ENCODE results near the gene CTDSPL. TPM values are rescaled to one million over a fixed set of nuclear protein-coding genes. Genes with fewer than 3 reads are reported as not detected.

The CTDSPL gene
- total RNA-seq, 1 experiment from 2014 or later: 34.4 TPM

DNA sequence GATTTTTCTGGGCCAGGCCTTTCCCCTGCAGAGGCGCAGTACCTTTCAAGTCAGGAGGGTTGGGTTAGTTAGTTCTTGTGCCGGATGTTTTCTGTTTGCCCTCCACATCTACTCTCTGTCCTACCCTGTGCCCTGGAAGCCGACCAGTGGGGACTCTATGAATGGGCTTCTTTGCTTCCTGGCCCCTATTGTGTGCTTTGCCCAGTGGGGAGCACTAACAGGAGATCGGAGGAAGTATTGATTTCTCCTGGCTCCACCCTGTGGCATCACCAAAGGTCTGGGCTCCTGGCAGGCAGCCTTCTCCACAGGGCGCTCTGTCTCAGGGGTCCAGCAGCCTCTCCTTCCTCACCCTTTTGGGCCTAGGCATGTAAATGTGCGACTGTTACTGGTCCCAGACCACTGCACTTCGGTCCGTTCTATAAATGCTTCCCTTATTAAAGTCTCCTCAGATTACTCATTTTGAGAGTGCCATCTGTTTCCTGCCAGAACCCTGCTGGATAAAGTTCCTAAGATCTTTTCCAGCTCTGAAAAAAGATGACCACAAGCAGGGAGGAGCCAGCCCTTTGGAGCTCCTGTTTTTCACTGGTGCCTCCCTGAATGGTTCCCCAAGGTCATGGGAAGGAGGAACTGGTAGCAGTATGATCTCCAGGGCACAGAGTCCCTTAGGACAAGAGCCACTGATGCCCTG lies 44.5 kb downstream of the CTDSPL start:
- Histone ChIP-seq H3K79me2 (ENCODE audit: insufficient read depth, low read length) (no peaks in the 10 kb centered on the region; the same call in 1 of the 2 replicates), H3K4me2 (ENCODE audit: low read length) (no peak overlapping the region), H3K27me3 (ENCODE audit: insufficient read depth, low read length) (no peaks in the 10 kb centered on the region), H3K36me3 (ENCODE audit: control insufficient read depth in 1 of 2, insufficient read depth in 2 of 2, low read length in 2 of 2) (no peaks in the 10 kb centered on the region), H3K4me1 (ENCODE audit: control insufficient read depth in 1 of 2, insufficient read depth in 2 of 2, low read length in 2 of 2) (peaks cover 33 to 38% of the 10 kb centered on the region in 2 experiments; a peak in 3 of 4 replicates), H3K9me3 (ENCODE audit: control insufficient read depth in 1 of 2, insufficient read depth in 1 of 2, low read depth in 1 of 2, low read length in 2 of 2) (no peaks in the 10 kb centered on the region), H3K4me3 (replicated peaks in 1 of 2; ENCODE audit: low read depth in 1 of 2, low read length in 2 of 2) (no peak overlapping the region), H3K9me2 (ENCODE audit: insufficient read depth) (no peaks in the 10 kb centered on the region), H4K20me1 (ENCODE audit: insufficient read depth) (no peaks in the 10 kb centered on the region), H3K27ac (ENCODE audit: low read depth, low read length) (no peak overlapping the region), H2AFZ (ENCODE audit: low read depth, low read length, poor library complexity, severe bottlenecking) (no peak overlapping the region), H3K9ac (ENCODE audit: low read length) (no peak overlapping the region)
- POLR2A ChIA-PET: no interaction called here
- DNase-seq (ENCODE audit: low read depth, low spot score): no peak
- intact Hi-C loops (cut with micrococcal nuclease): no loop called here
- CTCF ChIA-PET: interaction anchor here (1.0 kb wide), 1 partner anchor 60 kb away, joined by 3 read pairs; no protein-coding TSS in a partner anchor
- RAD21 ChIA-PET (ENCODE audit: low non-redundant PET in 1 of 2, low total read pairs in 2 of 2, uncharacterized antibody in 2 of 2, unreplicated experiment in 2 of 2): no interaction called here
- no peak for TF ChIP-seq ZFX (IDR thresholded peaks at IDR 0.05)
- no peak for TF ChIP-seq TCF7L2 (IDR thresholded peaks at IDR 0.05; ENCODE audit: borderline replicate concordance, extremely low read depth, insufficient read depth, insufficient read length)
- TF ChIP-seq, protein P1, sequence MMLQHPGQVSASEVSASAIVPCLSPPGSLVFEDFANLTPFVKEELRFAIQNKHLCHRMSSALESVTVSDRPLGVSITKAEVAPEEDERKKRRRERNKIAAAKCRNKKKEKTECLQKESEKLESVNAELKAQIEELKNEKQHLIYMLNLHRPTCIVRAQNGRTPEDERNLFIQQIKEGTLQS (IDR thresholded peaks at IDR 0.05): no peak
- TF ChIP-seq, protein P2, sequence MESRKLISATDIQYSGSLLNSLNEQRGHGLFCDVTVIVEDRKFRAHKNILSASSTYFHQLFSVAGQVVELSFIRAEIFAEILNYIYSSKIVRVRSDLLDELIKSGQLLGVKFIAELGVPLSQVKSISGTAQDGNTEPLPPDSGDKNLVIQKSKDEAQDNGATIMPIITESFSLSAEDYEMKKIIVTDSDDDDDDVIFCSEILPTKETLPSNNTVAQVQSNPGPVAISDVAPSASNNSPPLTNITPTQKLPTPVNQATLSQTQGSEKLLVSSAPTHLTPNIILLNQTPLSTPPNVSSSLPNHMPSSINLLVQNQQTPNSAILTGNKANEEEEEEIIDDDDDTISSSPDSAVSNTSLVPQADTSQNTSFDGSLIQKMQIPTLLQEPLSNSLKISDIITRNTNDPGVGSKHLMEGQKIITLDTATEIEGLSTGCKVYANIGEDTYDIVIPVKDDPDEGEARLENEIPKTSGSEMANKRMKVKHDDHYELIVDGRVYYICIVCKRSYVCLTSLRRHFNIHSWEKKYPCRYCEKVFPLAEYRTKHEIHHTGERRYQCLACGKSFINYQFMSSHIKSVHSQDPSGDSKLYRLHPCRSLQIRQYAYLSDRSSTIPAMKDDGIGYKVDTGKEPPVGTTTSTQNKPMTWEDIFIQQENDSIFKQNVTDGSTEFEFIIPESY (IDR thresholded peaks at IDR 0.05; ENCODE audit: extremely low read depth, insufficient replicate concordance, low read length): no peak
- TF ChIP-seq FOSL1 (IDR thresholded peaks at IDR 0.05; ENCODE audit: low read depth): no peak
- no peak for TF ChIP-seq SP1 (IDR thresholded peaks at IDR 0.05; ENCODE audit: low read depth)
- TF ChIP-seq ZNF274 (IDR thresholded peaks at IDR 0.05; ENCODE audit: low read depth, low read length): no peak
- TF ChIP-seq, protein P3, sequence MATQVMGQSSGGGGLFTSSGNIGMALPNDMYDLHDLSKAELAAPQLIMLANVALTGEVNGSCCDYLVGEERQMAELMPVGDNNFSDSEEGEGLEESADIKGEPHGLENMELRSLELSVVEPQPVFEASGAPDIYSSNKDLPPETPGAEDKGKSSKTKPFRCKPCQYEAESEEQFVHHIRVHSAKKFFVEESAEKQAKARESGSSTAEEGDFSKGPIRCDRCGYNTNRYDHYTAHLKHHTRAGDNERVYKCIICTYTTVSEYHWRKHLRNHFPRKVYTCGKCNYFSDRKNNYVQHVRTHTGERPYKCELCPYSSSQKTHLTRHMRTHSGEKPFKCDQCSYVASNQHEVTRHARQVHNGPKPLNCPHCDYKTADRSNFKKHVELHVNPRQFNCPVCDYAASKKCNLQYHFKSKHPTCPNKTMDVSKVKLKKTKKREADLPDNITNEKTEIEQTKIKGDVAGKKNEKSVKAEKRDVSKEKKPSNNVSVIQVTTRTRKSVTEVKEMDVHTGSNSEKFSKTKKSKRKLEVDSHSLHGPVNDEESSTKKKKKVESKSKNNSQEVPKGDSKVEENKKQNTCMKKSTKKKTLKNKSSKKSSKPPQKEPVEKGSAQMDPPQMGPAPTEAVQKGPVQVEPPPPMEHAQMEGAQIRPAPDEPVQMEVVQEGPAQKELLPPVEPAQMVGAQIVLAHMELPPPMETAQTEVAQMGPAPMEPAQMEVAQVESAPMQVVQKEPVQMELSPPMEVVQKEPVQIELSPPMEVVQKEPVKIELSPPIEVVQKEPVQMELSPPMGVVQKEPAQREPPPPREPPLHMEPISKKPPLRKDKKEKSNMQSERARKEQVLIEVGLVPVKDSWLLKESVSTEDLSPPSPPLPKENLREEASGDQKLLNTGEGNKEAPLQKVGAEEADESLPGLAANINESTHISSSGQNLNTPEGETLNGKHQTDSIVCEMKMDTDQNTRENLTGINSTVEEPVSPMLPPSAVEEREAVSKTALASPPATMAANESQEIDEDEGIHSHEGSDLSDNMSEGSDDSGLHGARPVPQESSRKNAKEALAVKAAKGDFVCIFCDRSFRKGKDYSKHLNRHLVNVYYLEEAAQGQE (IDR thresholded peaks at IDR 0.05; ENCODE audit: low read depth): no peak
- TF ChIP-seq SRF (IDR thresholded peaks at IDR 0.05; ENCODE audit: low read depth): no peak
- TF ChIP-seq, protein P4, sequence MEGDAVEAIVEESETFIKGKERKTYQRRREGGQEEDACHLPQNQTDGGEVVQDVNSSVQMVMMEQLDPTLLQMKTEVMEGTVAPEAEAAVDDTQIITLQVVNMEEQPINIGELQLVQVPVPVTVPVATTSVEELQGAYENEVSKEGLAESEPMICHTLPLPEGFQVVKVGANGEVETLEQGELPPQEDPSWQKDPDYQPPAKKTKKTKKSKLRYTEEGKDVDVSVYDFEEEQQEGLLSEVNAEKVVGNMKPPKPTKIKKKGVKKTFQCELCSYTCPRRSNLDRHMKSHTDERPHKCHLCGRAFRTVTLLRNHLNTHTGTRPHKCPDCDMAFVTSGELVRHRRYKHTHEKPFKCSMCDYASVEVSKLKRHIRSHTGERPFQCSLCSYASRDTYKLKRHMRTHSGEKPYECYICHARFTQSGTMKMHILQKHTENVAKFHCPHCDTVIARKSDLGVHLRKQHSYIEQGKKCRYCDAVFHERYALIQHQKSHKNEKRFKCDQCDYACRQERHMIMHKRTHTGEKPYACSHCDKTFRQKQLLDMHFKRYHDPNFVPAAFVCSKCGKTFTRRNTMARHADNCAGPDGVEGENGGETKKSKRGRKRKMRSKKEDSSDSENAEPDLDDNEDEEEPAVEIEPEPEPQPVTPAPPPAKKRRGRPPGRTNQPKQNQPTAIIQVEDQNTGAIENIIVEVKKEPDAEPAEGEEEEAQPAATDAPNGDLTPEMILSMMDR (IDR thresholded peaks at IDR 0.05 in 2 of 3, conservative IDR thresholded peaks at IDR 0.05 in 1 of 3; ENCODE audit: borderline replicate concordance in 1 of 3, insufficient read depth in 1 of 3, low read depth in 2 of 3, low read length in 2 of 3): no peak
- no peak for TF ChIP-seq EZH2phosphoT487 (IDR thresholded peaks at IDR 0.05; ENCODE audit: borderline replicate concordance)
- no peak for TF ChIP-seq CBX3 (IDR thresholded peaks at IDR 0.05; ENCODE audit: low read depth)
- TF ChIP-seq ELF1 (IDR thresholded peaks at IDR 0.05; ENCODE audit: borderline replicate concordance, low read depth): no peak
- TF ChIP-seq EGR1 (IDR thresholded peaks at IDR 0.05; ENCODE audit: low read depth): no peak
- TF ChIP-seq SIN3A (IDR thresholded peaks at IDR 0.05; ENCODE audit: low read depth): no peak
- no peak for TF ChIP-seq POLR2AphosphoS5 (IDR thresholded peaks at IDR 0.05; ENCODE audit: low read depth, low read length)
- TF ChIP-seq RAD21 (IDR thresholded peaks at IDR 0.05; ENCODE audit: low read depth): no peak
- TF ChIP-seq EZH2 (IDR thresholded peaks at IDR 0.05): no peak
- TF ChIP-seq JUND (IDR thresholded peaks at IDR 0.05): no peak
- peak; percentile 49 for ATAC-seq
- no TSS peak for BruUV-seq (replicated peaks)

All from HCT116 (cell line).